HCT116 (cell line): ENCODE measurements around the gene COL5A1. TPM values are rescaled to one million over a fixed set of nuclear protein-coding genes. Genes with fewer than 3 reads are reported as not detected.

Experiments used
- ATAC-seq: fragments of 200-7000 bp; cut with Tn5 transposase; 2 replicates; pipeline ENCODE4 v1.9.1; 2020; ENCODE audit warnings: mild to moderate bottlenecking, moderate library complexity
- BruUV-seq: library from RNA; stranded (reverse); fragments of 400-500 nt; replicated peaks from 2 replicates; lab custom pipeline; 2021; lab: Mats Ljungman, UMichigan
- CTCF ChIA-PET: fragments of 300-600 bp; sonication (Branson Sonifier 250); formaldehyde crosslinking; loops from one replicate; lab custom pipeline; 2021; ENCODE audit warnings: antibody characterized with exemption; lab: Charles Lee
- POLR2A ChIA-PET: fragments of 300-600, 350-600 bp; sonication (Branson Sonifier 250); formaldehyde crosslinking; loops from one replicate; lab custom pipeline; 2021; ENCODE audit warnings: antibody characterized with exemption; lab: Charles Lee
- RAD21 ChIA-PET, 2 experiments: fragments of 300-600 bp; sonication (Branson Sonifier 250); formaldehyde crosslinking; loops; one replicate each; lab custom pipeline; 2023; ENCODE audit warnings: low total read pairs in 2 of 2; ENCODE audit not compliant: uncharacterized antibody in 2 of 2, unreplicated experiment in 2 of 2, low non-redundant PET in 1 of 2; lab: Charles Lee
- DNase-seq: peaks from one replicate; pipeline ENCODE4 v3.0.0-alpha.2; 2010; ENCODE audit warnings: low read depth, low spot score
- H2AFZ ChIP-seq: fragments of 200-600 bp; shearing (Covaris generic), sonication (generic); 2 replicates; pipeline ENCODE4 v1.6.1; 2017; ENCODE audit warnings: low read depth, mixed run types, mixed read lengths, antibody characterized with exemption, low read length; ENCODE audit not compliant: poor library complexity, severe bottlenecking
- H3K27ac ChIP-seq: 2 replicates; pipeline ENCODE4 v1.5.1; 2012; ENCODE audit warnings: low read depth, low read length
- H3K27me3 ChIP-seq: fragments of 200-600 bp; sonication (generic); 2 replicates; pipeline ENCODE4 v1.6.1; 2016; ENCODE audit warnings: mixed run types, low read length, mixed read lengths; ENCODE audit not compliant: insufficient read depth
- H3K36me3 ChIP-seq, 2 experiments: fragments of 200-500 bp in 1 of 2; fragments of 200-600 bp in 1 of 2; sonication (Bioruptor generic) in 1 of 2; sonication (generic) in 1 of 2; 2 replicates each; pipeline versions ENCODE4 v1.5.1 to v1.6.1; 2014 to 2016; ENCODE audit warnings: low read length in 2 of 2, inconsistent platforms in 1 of 2, mixed read lengths in 1 of 2, mixed run types in 1 of 2; ENCODE audit not compliant: insufficient read depth in 2 of 2, control insufficient read depth in 1 of 2
- H3K4me1 ChIP-seq, 2 experiments: fragments of 200-600 bp in 1 of 2; sonication (generic) in 1 of 2; 2 replicates each; pipeline versions ENCODE4 v1.5.1 to v1.6.1; 2012 to 2017; ENCODE audit warnings: low read length in 2 of 2, inconsistent platforms in 1 of 2, mild to moderate bottlenecking in 1 of 2, mixed read lengths in 1 of 2, mixed run types in 1 of 2, moderate library complexity in 1 of 2; ENCODE audit not compliant: insufficient read depth in 2 of 2, control insufficient read depth in 1 of 2
- H3K4me2 ChIP-seq: fragments of 200-600 bp; sonication (generic); 2 replicates; pipeline ENCODE4 v1.6.1; 2017; ENCODE audit warnings: mixed run types, low read length, mixed read lengths
- H3K4me3 ChIP-seq, 2 experiments: fragments of 200-600 bp in 1 of 2; sonication (generic) in 1 of 2; replicated peaks in 1 of 2; 2 replicates each; pipeline ENCODE4 v1.5.1; 2011 to 2016; ENCODE audit warnings: low read length in 2 of 2, control low read depth in 1 of 2, low read depth in 1 of 2, mild to moderate bottlenecking in 1 of 2, mixed read lengths in 1 of 2, mixed run types in 1 of 2
- H3K79me2 ChIP-seq: fragments of 200-600 bp; sonication (generic); 2 replicates; pipeline ENCODE4 v1.6.1; 2017; ENCODE audit warnings: mild to moderate bottlenecking, mixed run types, low read length, moderate library complexity, mixed read lengths; ENCODE audit not compliant: insufficient read depth
- H3K9ac ChIP-seq: fragments of 200-600 bp; sonication (generic); 2 replicates; pipeline ENCODE4 v1.6.1; 2016; ENCODE audit warnings: low read length, mixed read lengths
- H3K9me2 ChIP-seq: fragments of 200-600 bp; sonication (generic), shearing (Covaris generic); 2 replicates; pipeline ENCODE4 v1.6.1; 2017; ENCODE audit warnings: mixed run types, mild to moderate bottlenecking, moderate library complexity; ENCODE audit not compliant: insufficient read depth
- H3K9me3 ChIP-seq, 2 experiments: fragments of 200-500 bp in 1 of 2; fragments of 200-600 bp in 1 of 2; sonication (Bioruptor generic) in 1 of 2; sonication (generic) in 1 of 2; 2 replicates each; pipeline ENCODE4 v1.6.1; 2014 to 2017; ENCODE audit warnings: low read length in 2 of 2, mixed read lengths in 2 of 2, inconsistent platforms in 1 of 2, low read depth in 1 of 2, mild to moderate bottlenecking in 1 of 2, mixed run types in 1 of 2, moderate library complexity in 1 of 2; ENCODE audit not compliant: control insufficient read depth in 1 of 2, insufficient read depth in 1 of 2
- H4K20me1 ChIP-seq: fragments of 200-600 bp; sonication (generic), shearing (Covaris generic); 2 replicates; pipeline ENCODE4 v1.6.1; 2017; ENCODE audit warnings: mixed run types, mild to moderate bottlenecking, moderate library complexity; ENCODE audit not compliant: insufficient read depth
- CBX3 ChIP-seq: IDR thresholded peaks from 2 replicates; pipeline ENCODE4 v1.6.1; 2012; ENCODE audit warnings: low read depth
- CEBPB ChIP-seq: IDR thresholded peaks from 2 replicates; pipeline ENCODE4 v1.6.1; 2012; ENCODE audit warnings: low read depth
- ELF1 ChIP-seq: IDR thresholded peaks from 2 replicates; pipeline ENCODE4 v1.6.1; 2012; ENCODE audit warnings: low read depth, borderline replicate concordance
- EZH2 ChIP-seq: fragments of 200-600 bp; sonication (generic); IDR thresholded peaks from 2 replicates; pipeline ENCODE4 v1.6.1; 2017; ENCODE audit warnings: antibody characterized with exemption, mixed run types
- POLR2A ChIP-seq: IDR thresholded peaks from 2 replicates; pipeline ENCODE4 v1.7.0; 2011; ENCODE audit warnings: borderline replicate concordance; ENCODE audit not compliant: insufficient read depth, insufficient read length; ENCODE audit errors: extremely low read depth
- POLR2AphosphoS5 ChIP-seq: IDR thresholded peaks from 2 replicates; pipeline ENCODE4 v1.6.1; 2011; ENCODE audit warnings: mild to moderate bottlenecking, low read depth, low read length, moderate library complexity
- RAD21 ChIP-seq: IDR thresholded peaks from 2 replicates; pipeline ENCODE4 v1.6.1; 2012; ENCODE audit warnings: low read depth, mild to moderate bottlenecking
- SIN3A ChIP-seq: IDR thresholded peaks from 2 replicates; pipeline ENCODE4 v1.6.1; 2012; ENCODE audit warnings: low read depth
- SP1 ChIP-seq: IDR thresholded peaks from 2 replicates; pipeline ENCODE4 v1.6.1; 2012; ENCODE audit warnings: low read depth
- SRF ChIP-seq: IDR thresholded peaks from 2 replicates; pipeline ENCODE4 v1.6.1; 2012; ENCODE audit warnings: low read depth
- ZFX ChIP-seq: fragments of 450-650 bp; IDR thresholded peaks from 2 replicates; pipeline ENCODE4 v1.6.1; 2017
- ZNF274 ChIP-seq: fragments of 200-500 bp; sonication (Bioruptor generic); IDR thresholded peaks from 2 replicates; pipeline ENCODE4 v1.6.1; 2014; ENCODE audit warnings: mild to moderate bottlenecking, low read depth, low read length, inconsistent platforms
- intact Hi-C: fragments of 100-400 bp; cut with micrococcal nuclease; formaldehyde crosslinking; loops from 2 replicates; pipeline ENCODE4 v1.10.0; 2022
- total RNA-seq: library from RNA; stranded (reverse); gene quantifications from one replicate; pipeline ENCODE4 v1.2.1, GENCODE V29; 2021; ENCODE audit not compliant: unreplicated experiment
- TF ChIP-seq, protein P1 (sequence below): IDR thresholded peaks from 2 replicates; pipeline ENCODE4 v1.6.1; 2011; ENCODE audit warnings: mild to moderate bottlenecking, low read length, moderate library complexity; ENCODE audit not compliant: insufficient replicate concordance; ENCODE audit errors: extremely low read depth
- TF ChIP-seq, protein P2 (sequence below): IDR thresholded peaks from 2 replicates; pipeline ENCODE4 v1.6.1; 2012

COL5A1 gene
- total RNA-seq, 1 experiment from 2014 or later: 0.30 TPM

DNA sequence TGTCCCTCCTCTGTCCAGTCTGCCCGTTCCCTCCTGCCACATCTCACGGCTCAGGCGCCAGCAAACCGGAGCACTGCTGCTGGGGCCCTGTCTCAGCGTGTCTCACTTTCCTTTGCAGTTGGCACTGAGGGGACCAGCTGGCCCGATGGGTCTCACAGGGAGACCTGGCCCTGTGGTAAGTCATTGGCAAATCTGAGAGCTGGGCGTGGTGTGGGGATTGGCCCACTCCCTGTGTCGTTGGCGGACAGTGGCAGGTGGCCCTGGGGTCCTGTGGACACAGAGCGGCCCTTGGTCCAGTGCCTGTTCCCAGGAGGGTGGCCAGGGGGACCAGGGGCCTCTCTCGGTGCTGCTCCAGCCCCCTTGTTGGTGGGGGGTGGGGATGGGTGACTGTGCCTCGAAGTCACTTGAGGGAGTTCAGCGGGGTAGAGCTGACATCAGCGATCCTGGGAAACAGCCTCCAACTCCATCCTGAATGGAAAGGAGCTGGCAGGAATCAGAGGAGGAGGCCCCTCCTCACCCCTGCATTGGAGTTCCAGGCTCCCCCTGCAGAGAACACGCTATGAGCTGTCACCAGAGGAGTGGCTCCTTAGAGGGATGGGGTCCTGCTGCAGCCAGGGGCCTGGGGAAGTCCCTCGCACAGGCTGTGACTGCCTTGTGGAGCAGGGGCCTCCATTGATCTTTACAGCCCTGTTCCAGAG lies 111.0 kb downstream of the COL5A1 start:
- Histone ChIP-seq H3K9me3 (peaks cover 0 to 6% of the 10 kb centered on the region in 2 experiments; a peak in 2 of 4 replicates), H2AFZ (no peak overlapping the region), H4K20me1 (no peaks in the 10 kb centered on the region), H3K4me3 (no peak overlapping the region), H3K27ac (no peak overlapping the region), H3K4me2 (no peak overlapping the region), H3K79me2 (no peaks in the 10 kb centered on the region), H3K9me2 (no peaks in the 10 kb centered on the region), H3K27me3 (no peaks in the 10 kb centered on the region), H3K4me1 (no peaks in the 10 kb centered on the region), H3K9ac (no peak overlapping the region), H3K36me3 (no peaks in the 10 kb centered on the region)
- TF ChIP-seq, protein P1, sequence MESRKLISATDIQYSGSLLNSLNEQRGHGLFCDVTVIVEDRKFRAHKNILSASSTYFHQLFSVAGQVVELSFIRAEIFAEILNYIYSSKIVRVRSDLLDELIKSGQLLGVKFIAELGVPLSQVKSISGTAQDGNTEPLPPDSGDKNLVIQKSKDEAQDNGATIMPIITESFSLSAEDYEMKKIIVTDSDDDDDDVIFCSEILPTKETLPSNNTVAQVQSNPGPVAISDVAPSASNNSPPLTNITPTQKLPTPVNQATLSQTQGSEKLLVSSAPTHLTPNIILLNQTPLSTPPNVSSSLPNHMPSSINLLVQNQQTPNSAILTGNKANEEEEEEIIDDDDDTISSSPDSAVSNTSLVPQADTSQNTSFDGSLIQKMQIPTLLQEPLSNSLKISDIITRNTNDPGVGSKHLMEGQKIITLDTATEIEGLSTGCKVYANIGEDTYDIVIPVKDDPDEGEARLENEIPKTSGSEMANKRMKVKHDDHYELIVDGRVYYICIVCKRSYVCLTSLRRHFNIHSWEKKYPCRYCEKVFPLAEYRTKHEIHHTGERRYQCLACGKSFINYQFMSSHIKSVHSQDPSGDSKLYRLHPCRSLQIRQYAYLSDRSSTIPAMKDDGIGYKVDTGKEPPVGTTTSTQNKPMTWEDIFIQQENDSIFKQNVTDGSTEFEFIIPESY: no peak
- TF ChIP-seq ZFX: no peak
- TF ChIP-seq EZH2: no peak
- no peak for TF ChIP-seq POLR2AphosphoS5
- TF ChIP-seq POLR2A: no peak
- TF ChIP-seq SP1: no peak
- no peak for TF ChIP-seq CBX3
- no peak for TF ChIP-seq RAD21
- TF ChIP-seq, protein P2, sequence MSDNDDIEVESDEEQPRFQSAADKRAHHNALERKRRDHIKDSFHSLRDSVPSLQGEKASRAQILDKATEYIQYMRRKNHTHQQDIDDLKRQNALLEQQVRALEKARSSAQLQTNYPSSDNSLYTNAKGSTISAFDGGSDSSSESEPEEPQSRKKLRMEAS: no peak
- no peak for TF ChIP-seq CEBPB
- no peak for TF ChIP-seq ZNF274
- TF ChIP-seq SRF: no peak
- no peak for TF ChIP-seq SIN3A
- no peak for TF ChIP-seq ELF1
- no TSS peak for BruUV-seq
- DNase-seq: no peak
- ChIA-PET POLR2A (no interaction called here), CTCF (no interaction called here), RAD21 (interaction anchor here in 1 of 2 experiments (0.6 kb wide), 1 partner anchor 201 kb away, joined by 3 read pairs; no protein-coding TSS in a partner anchor)
- intact Hi-C loops: no loop called here
- no peak for ATAC-seq
